Panc1 (cell line): Measurements from ENCODE around the gene LRRC38. TPM values are rescaled to one million over a fixed set of nuclear protein-coding genes. Genes with fewer than 3 reads are reported as not detected.
"Not testable (repeated sequence)": the region's sequence is repeated elsewhere in the genome, so short reads cannot be mapped to it uniquely, and the experiment has no call there.

Source experiments
- ATAC-seq: fragments of 200-7000 bp; cut with Tn5 transposase; 2 replicates; pipeline ENCODE4 v1.9.1; 2020; ENCODE audit warnings: mild to moderate bottlenecking, moderate library complexity
- BruUV-seq: library from RNA; stranded (reverse); fragments of 400-500 nt; replicated peaks from 2 replicates; lab custom pipeline; 2021; lab: Mats Ljungman, UMichigan
- CTCF ChIA-PET: fragments of 300-600 bp; sonication (Branson Sonifier 250); formaldehyde crosslinking; loops from one replicate; lab custom pipeline; 2022; ENCODE audit warnings: antibody characterized with exemption; lab: Charles Lee
- POLR2A ChIA-PET: fragments of 300-600 bp; sonication (Branson Sonifier 250); formaldehyde crosslinking; loops from one replicate; lab custom pipeline; 2022; ENCODE audit warnings: antibody characterized with exemption; lab: Charles Lee
- DNase-seq: peaks from one replicate; pipeline ENCODE4 v3.0.0-alpha.2; 2010; ENCODE audit warnings: low read depth, low spot score
- H3K27ac ChIP-seq: 2 replicates; pipeline ENCODE4 v1.5.1; 2011; ENCODE audit warnings: mild to moderate bottlenecking, low read length, inconsistent platforms
- H3K27me3 ChIP-seq: fragments of 200-500 bp; sonication (Bioruptor generic); 2 replicates; pipeline ENCODE4 v1.6.0; 2014; ENCODE audit warnings: low read length, inconsistent platforms; ENCODE audit not compliant: control insufficient read depth, insufficient read depth
- H3K36me3 ChIP-seq: fragments of 200-500 bp; sonication (Bioruptor generic); 2 replicates; pipeline ENCODE4 v1.5.1; 2014; ENCODE audit warnings: inconsistent platforms, mild to moderate bottlenecking, low read length, moderate library complexity; ENCODE audit not compliant: control insufficient read depth, insufficient read depth
- H3K4me1 ChIP-seq: 2 replicates; pipeline ENCODE4 v1.5.1; 2011; ENCODE audit warnings: inconsistent platforms, mild to moderate bottlenecking, low read length, moderate library complexity; ENCODE audit not compliant: control insufficient read depth, insufficient read depth
- H3K4me3 ChIP-seq, 2 experiments: 2 replicates each; pipeline ENCODE4 v1.5.1; 2011 to 2012; ENCODE audit warnings: low read depth in 2 of 2, low read length in 2 of 2, mild to moderate bottlenecking in 2 of 2, inconsistent platforms in 1 of 2, moderate library complexity in 1 of 2
- H3K9me3 ChIP-seq: fragments of 200-500 bp; sonication (Bioruptor generic); 2 replicates; pipeline ENCODE4 v1.5.1; 2014; ENCODE audit warnings: low read depth, mild to moderate bottlenecking, inconsistent platforms, low read length, moderate library complexity; ENCODE audit not compliant: control insufficient read depth, insufficient read depth
- CTCF ChIP-seq: fragments of 450-650 bp; IDR thresholded peaks from 2 replicates; pipeline ENCODE4 v1.5.1; 2017; ENCODE audit warnings: mild to moderate bottlenecking
- POLR2AphosphoS5 ChIP-seq: IDR thresholded peaks from 2 replicates; pipeline ENCODE4 v1.6.1; 2012; ENCODE audit warnings: mild to moderate bottlenecking, low read depth, low read length, moderate library complexity
- REST ChIP-seq, 2 experiments: IDR thresholded peaks; 2 replicates each; pipeline ENCODE4 v1.6.1; 2011 to 2012; ENCODE audit warnings: low read depth in 2 of 2, control low read depth in 1 of 2, low read length in 1 of 2, mild to moderate bottlenecking in 1 of 2, moderate library complexity in 1 of 2; ENCODE audit not compliant: insufficient read depth in 1 of 2
- SIN3A ChIP-seq: IDR thresholded peaks from 2 replicates; pipeline ENCODE4 v1.6.1; 2012; ENCODE audit warnings: low read depth, mild to moderate bottlenecking, low read length, moderate library complexity, borderline replicate concordance; ENCODE audit not compliant: insufficient read depth
- TCF7L2 ChIP-seq: IDR thresholded peaks from 2 replicates; pipeline ENCODE4 v1.6.1; 2011; ENCODE audit warnings: mild to moderate bottlenecking, low read depth, low read length, inconsistent platforms
- in situ Hi-C: cut with HindIII; loops from 2 replicates; pipeline ENCODE4 v1.10.0; 2016; ENCODE audit warnings: low sequenced_read_pairs, low pct_unique_long_range_greater_than_20kb
- intact Hi-C: fragments of 100-400 bp; cut with micrococcal nuclease; formaldehyde crosslinking; loops from one replicate; pipeline ENCODE4 v1.10.0; 2022; ENCODE audit not compliant: unreplicated experiment
- total RNA-seq: library from RNA; stranded (reverse); gene quantifications from one replicate; pipeline ENCODE4 v1.2.1, GENCODE V29; 2021; ENCODE audit not compliant: unreplicated experiment

The LRRC38 gene
- total RNA-seq, 1 experiment from 2014 or later = not detected

DNA sequence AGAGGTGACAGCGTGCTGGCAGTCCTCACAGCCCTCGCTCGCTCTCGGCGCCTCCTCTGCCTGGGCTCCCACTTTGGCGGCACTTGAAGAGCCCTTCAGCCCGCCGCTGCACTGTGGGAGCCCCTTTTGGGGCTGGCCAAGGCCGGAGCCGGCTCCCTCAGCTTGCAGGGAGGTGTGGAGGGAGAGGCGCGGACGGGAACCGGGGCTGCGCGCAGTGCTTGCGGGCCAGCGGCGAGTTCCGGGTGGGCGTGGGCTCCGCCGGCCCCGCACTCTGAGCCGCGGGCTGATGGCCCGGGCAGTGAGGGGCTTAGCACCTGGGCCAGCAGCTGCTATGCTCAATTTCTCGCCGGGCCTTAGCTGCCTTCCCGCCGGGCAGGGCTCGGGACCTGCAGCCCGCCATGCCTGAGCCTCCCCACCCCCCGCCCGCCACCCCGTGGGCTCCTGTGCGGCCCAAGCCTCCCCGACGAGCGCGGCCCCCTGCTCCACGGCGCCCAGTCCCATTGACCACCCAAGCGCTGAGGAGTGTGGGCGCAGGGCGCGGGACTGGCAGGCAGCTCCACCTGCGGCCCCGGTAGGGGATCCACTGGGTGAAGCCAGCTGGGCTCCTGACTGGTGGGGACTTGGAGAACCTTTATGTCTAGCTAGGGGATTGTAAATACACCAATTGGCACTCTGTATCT is 74.6 kb downstream of the LRRC38 start:
- H3K27ac ChIP-seq, POLR2A ChIA-PET, H3K4me3 ChIP-seq, H3K36me3 ChIP-seq, ATAC-seq, H3K9me3 ChIP-seq, in situ Hi-C loops, DNase-seq, BruUV-seq, H3K4me1 ChIP-seq, H3K27me3 ChIP-seq, intact Hi-C loops, CTCF ChIA-PET: not testable (repeated sequence)

- no peak for DNase-seq
- H3K9me3 ChIP-seq = no peaks in the 10 kb centered on the region
- POLR2A ChIA-PET = no interaction called here
Observed at GRCh38 chr1:13435458-13435857, 78.3 kb downstream of the LRRC38 start.

GRCh38 chr1:13433694-13434358 is 80.0 kb downstream of the LRRC38 start:
- POLR2A ChIA-PET, H3K27ac ChIP-seq, DNase-seq, CTCF ChIA-PET, BruUV-seq, H3K4me1 ChIP-seq, H3K9me3 ChIP-seq, in situ Hi-C loops, H3K4me3 ChIP-seq, intact Hi-C loops, H3K36me3 ChIP-seq, H3K27me3 ChIP-seq, ATAC-seq: not testable (repeated sequence)

More at GRCh38 chr1:13435458-13435857, 78.3 kb downstream of the LRRC38 start:
- Histone ChIP-seq H3K36me3 (no peaks in the 10 kb centered on the region), H3K4me1 (no peaks in the 10 kb centered on the region), H3K4me3 (no peak overlapping the region), H3K27me3 (peaks cover 2% of the 10 kb centered on the region; the same call in 1 of the 2 replicates), H3K27ac (no peak overlapping the region)
- TF ChIP-seq TCF7L2 (no peak), CTCF (no peak), REST (IDR thresholded peaks at IDR 0.05; ENCODE audit: insufficient read depth in 1 of 2, low read depth in 2 of 2, low read length in 1 of 2) (no peak), POLR2AphosphoS5 (no peak), SIN3A (no peak)
- BruUV-seq = no TSS peak
- no peak for ATAC-seq
- in situ Hi-C loops = no loop called here
- CTCF ChIA-PET = no interaction called here
- intact Hi-C loops = no loop called here
